Esophagus squamous epithelium (tissue), 4 donors: ENCODE results near the gene TMEM178B.
A peak's percentile ranks its signal among the peaks of the same experiment; 100 is the strongest.

Experiments used
- CTCF ChIP-seq, 6 experiments: fragments of 450-650 bp in 4 of 6; fragments of 200-600 bp in 2 of 6; sonication (generic) in 2 of 6; IDR thresholded peaks; one replicate each; pipeline ENCODE4 v1.5.1; 2016 to 2019; ENCODE audit warnings: antibody characterized with exemption in 6 of 6, mild to moderate bottlenecking in 4 of 6, moderate library complexity in 4 of 6
- POLR2A ChIP-seq, 4 donors: fragments of 450-650 bp; IDR thresholded peaks; one replicate each; pipeline ENCODE4 v1.6.1; 2017; ENCODE audit warnings: antibody characterized with exemption in 4 of 4, mild to moderate bottlenecking in 4 of 4, moderate library complexity in 3 of 4

GRCh38 chr7:141071260-141071854, 2.5 kb upstream of the TMEM178B start:
- TF ChIP-seq POLR2A (IDR thresholded peaks at IDR 0.05) (no peak), CTCF (IDR thresholded peaks at IDR 0.05) (peak in 4 of 6 experiments; percentile 7 to 19 (median 13))
